Ovary (tissue), 9 donors: ENCODE data around the gene ECM2. TPM values are rescaled to one million over a fixed set of nuclear protein-coding genes. Genes with fewer than 3 reads are reported as not detected.

Experiments used
- DNase-seq, 5 donors: peaks; one replicate each; pipeline ENCODE4 v3.0.0-alpha.2; 2019 to 2020
- H3K27ac ChIP-seq, 2 donors: fragments of 200-600 bp; one replicate each; pipeline versions ENCODE4 v1.5.1 to v1.8.0; 2019 to 2022
- H3K27me3 ChIP-seq: fragments of 200-600 bp; one replicate; pipeline ENCODE4 v1.8.0; 2022
- H3K36me3 ChIP-seq: fragments of 200-600 bp; sonication (generic); one replicate; pipeline ENCODE4 v1.5.1; 2019
- H3K4me1 ChIP-seq: one replicate; pipeline ENCODE4 v1.8.1; 2013; ENCODE audit warnings: mild to moderate bottlenecking, moderate library complexity; ENCODE audit not compliant: insufficient read depth
- H3K4me3 ChIP-seq: fragments of 200-600 bp; sonication (generic); one replicate; pipeline ENCODE4 v1.5.1; 2017
- H3K9me3 ChIP-seq, 2 donors: fragments of 200-600 bp in 1 of 2; sonication (generic) in 1 of 2; one replicate each; pipeline versions ENCODE4 v1.5.1 to v1.8.1; 2013 to 2019; ENCODE audit warnings: mild to moderate bottlenecking in 1 of 2, moderate library complexity in 1 of 2
- CTCF ChIP-seq, 3 donors: fragments of 450-650 bp in 2 of 3; fragments of 200-600 bp in 1 of 3; IDR thresholded peaks; one replicate each; pipeline versions ENCODE4 v1.5.1 to v1.8.0; 2016 to 2022; ENCODE audit warnings: antibody characterized with exemption in 3 of 3, mild to moderate bottlenecking in 1 of 3
- EP300 ChIP-seq: sonication (generic); formaldehyde crosslinking; IDR thresholded peaks from one replicate; pipeline ENCODE4 v1.6.1; 2017; ENCODE audit warnings: antibody characterized with exemption
- POLR2A ChIP-seq: fragments of 450-650 bp; IDR thresholded peaks from one replicate; pipeline ENCODE4 v1.6.1; 2017; ENCODE audit warnings: antibody characterized with exemption, mild to moderate bottlenecking, moderate library complexity
- WGBS, 3 donors: extraction: QIAGEN DNeasy Blood & Tissue Kit in 1 of 3; methylation state at CpG; one replicate each; pipeline versions ENCODE4 v1.1.5 to v1.1.7; 2013 to 2017; 5-methylcytosine and 5-hydroxymethylcytosine counted together
- intact Hi-C, 4 donors: fragments of 100-400 bp; cut with DNase I; formaldehyde crosslinking; loops; one replicate each; pipeline versions ENCODE4 v1.11.0 to v1.15.1; 2022 to 2023
- polyA plus RNA-seq, 2 donors: library from polyadenylated mRNA; stranded (reverse); fragments of 200-250 nt in 1 of 2; fragments of 350-450 nt in 1 of 2; fragmentation: Illumina TruSeq in 1 of 2; extraction: RNeasy Lipid Tissue Mini Kit (QIAGEN cat#74804) in 1 of 2; gene quantifications; one replicate each; pipeline ENCODE4 v1.2.3, GENCODE V29; 2013 to 2014
- total RNA-seq, 7 donors: library from RNA; depleted of rRNA in 2 of 7; stranded (reverse); fragments of >200 nt in 2 of 7; fragmentation: NEBNext Ultra II Directional in 3 of 7; extraction: Animal tissue kit (Norgen Biotek cat#: 25700) in 3 of 7; gene quantifications; one replicate each; pipeline versions ENCODE4 v1.1.0 to v1.2.4, GENCODE V29; 2016 to 2023
- donor health status: DM: no; HTN: no; CAD: no; lungs with moderate emphysema.
- donor health status: DM: no; HTN: no; CAD: no.
- donor health status: Bipolar disorder and iron deficiency.
- donor health status: DM: yes; HTN: yes; CAD: no.
- donor health status: DM: no; HTN: no; CAD: no.
- donor health status: DM: yes; HTN: yes; CAD: no.

Gene ECM2
- total and polyA plus RNA-seq, 9 donors: 35.0 to 91.4 (median 65.9) TPM

GRCh38 chr9:92558612-92559374, 23.0 kb upstream of the ECM2 start:
- no peak overlapping the region for H3K27ac ChIP-seq

DNA sequence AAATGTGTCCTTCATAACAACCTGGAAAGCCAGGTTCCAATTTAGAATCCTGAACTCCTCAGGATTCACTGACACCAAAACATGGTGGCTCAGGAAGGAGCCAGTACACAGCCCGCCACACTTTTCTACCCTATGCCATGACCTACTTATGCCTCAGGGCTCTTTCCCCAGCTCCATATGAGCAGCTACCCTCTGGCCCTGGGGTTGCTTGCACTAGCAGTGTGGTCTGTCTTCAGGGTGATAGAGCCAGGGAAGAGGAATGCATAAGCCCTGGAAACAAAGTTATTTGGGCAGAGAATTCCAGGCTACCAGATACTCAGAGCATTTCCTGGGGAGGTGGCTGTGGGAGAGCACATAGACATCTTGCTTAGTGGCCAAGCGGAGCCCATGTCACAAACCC, 15.0 kb upstream of the ECM2 start:
- TF ChIP-seq EP300 (no peak), POLR2A (no peak), CTCF (IDR thresholded peaks at IDR 0.05) (no peak)

More at GRCh38 chr9:92558612-92559374, 23.0 kb upstream of the ECM2 start:
- Histone ChIP-seq H3K4me1 (peaks cover 2% of the 10 kb centered on the region), H3K4me3 (no peak overlapping the region), H3K27me3 (no peaks in the 10 kb centered on the region), H3K36me3 (no peaks in the 10 kb centered on the region), H3K9me3 (no peaks in the 10 kb centered on the region)
- DNase-seq: no peak
- intact Hi-C loops: no loop called here
- WGBS, 3 donors: 84 to 91% (median 85%) methylated on average over 16 of the region's 16 CpGs
- TF ChIP-seq EP300 (no peak), POLR2A (no peak), CTCF (IDR thresholded peaks at IDR 0.05) (no peak)

GRCh38 chr9:92547356-92547755, 11.6 kb upstream of the ECM2 start:
- H3K4me1 ChIP-seq: peaks cover 1% of the 10 kb centered on the region
- no peak overlapping the region for H3K4me3 ChIP-seq
- H3K27me3 ChIP-seq: no peaks in the 10 kb centered on the region
- 77 to 97% (median 79%) methylated on average over 3 of the region's 3 CpGs for WGBS, 3 donors
- DNase-seq: no peak
- intact Hi-C loops: no loop called here
- no peaks in the 10 kb centered on the region for H3K9me3 ChIP-seq
- no peak overlapping the region for H3K27ac ChIP-seq
- H3K36me3 ChIP-seq: no peaks in the 10 kb centered on the region
- TF ChIP-seq POLR2A (no peak), CTCF (IDR thresholded peaks at IDR 0.05) (no peak), EP300 (no peak)

More for the DNA sequence above, 15.0 kb upstream of the ECM2 start:
- Histone ChIP-seq H3K4me1 (no peaks in the 10 kb centered on the region), H3K27me3 (no peaks in the 10 kb centered on the region), H3K4me3 (no peak overlapping the region), H3K9me3 (no peaks in the 10 kb centered on the region), H3K36me3 (no peaks in the 10 kb centered on the region), H3K27ac (no peak overlapping the region)
- intact Hi-C loops: no loop called here
- DNase-seq: no peak
- 87 to 98% (median 92%) methylated on average over 2 of the region's 2 CpGs for WGBS, 3 donors

GRCh38 chr9:92545002-92545510, 9.3 kb upstream of the ECM2 start:
- H3K27me3 ChIP-seq: no peaks in the 10 kb centered on the region
- intact Hi-C loops: no loop called here
- H3K9me3 ChIP-seq: no peaks in the 10 kb centered on the region
- no peak for DNase-seq
- WGBS, 3 donors: 98% methylated on average over 18 to 33 of the region's 33 CpGs
- no peak overlapping the region for H3K27ac ChIP-seq
- H3K36me3 ChIP-seq: no peaks in the 10 kb centered on the region
- peaks cover 1% of the 10 kb centered on the region for H3K4me1 ChIP-seq
- TF ChIP-seq POLR2A (no peak), EP300 (no peak), CTCF (IDR thresholded peaks at IDR 0.05) (no peak)
- H3K4me3 ChIP-seq: no peak overlapping the region
